Activated CD4-positive, alpha-beta T cell treated with anti-CD3 and anti-CD28 coated beads, Interleukin-2, amount 50 U/mL, for 16 hours (primary cell): ENCODE measurements around the gene CERK.
A peak's percentile ranks its signal among the peaks of the same experiment; 100 is the strongest.

ENCODE experiments used
- DNase-seq: peaks from one replicate; pipeline ENCODE4 v3.0.0-alpha.2; 2020

CERK gene

DNA sequence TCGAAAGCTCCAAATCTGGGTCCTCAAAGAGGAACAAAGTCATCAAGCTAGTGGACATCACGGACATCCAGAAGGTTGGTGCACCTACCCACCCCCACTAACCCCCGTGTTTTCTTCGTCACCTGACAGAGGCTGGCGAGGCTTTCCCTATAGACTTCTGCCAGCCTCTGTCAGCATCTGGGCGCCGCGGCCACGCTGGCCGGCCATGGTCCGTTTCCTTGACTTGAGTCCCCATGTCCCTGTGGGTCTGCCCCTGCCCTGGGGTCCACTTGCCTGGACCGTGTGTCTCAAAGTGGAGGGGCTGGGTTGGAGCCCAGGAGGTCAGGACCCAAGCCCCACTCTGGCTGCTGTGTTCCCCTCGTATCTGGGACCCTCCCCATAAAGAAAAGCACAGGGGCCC is 62.6 kb downstream of the CERK start:
- no peak for DNase-seq

- DNase-seq, result no peak
Measured at GRCh38 chr22:46674906-46675305, 63.1 kb downstream of the CERK start.

- DNase-seq, result peak; percentile 88
Measured at GRCh38 chr22:46674367-46674781, 63.7 kb downstream of the CERK start.

DNA sequence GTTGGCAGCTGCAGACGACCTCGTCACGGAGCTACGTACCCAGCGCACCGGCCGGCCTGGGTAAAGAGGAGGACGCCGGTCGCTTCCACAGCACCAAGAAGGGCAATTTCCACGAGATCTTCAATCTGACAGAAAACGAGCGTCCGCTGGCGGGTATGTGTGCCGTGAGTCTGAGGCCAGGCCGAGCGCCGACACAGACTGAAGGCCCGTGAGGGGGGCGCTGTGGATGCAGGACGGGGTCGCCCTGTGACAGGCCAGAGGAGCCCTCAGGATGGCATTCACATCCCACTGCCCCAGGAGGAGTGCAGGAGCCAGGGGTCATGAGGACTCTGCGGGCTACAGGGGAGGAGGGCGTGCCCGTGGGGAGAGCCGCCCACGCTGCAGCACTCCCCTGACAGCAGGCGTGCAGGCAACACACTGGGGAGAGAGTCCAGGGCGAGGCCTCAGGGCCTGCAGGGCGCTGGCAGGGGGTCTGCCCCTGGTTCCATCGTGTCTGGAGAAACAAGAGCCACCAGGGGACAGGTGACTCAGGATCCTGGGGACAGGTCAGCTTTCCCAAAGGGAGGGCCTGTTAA is 64.3 kb downstream of the CERK start:
- DNase-seq, result no peak

DNA sequence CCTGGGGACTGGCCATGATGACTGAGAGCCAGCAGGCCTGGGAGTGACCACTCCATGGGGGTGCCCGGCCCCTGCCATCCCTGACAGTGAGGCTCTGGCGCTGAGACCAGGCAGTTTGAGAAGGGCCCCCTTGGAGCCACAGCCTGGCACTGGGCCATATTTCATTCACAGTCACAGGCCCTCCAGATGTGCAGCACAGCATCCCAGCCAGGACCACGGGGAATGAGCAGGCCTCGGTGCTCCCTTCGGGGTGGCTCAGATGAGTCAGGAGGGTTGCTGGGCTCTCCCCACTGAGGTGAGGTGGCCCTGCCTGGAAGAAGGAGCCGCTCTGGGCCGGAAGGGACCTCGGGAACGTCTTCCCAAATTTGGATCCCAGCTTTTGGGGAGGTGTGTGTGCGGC is 64.8 kb downstream of the CERK start:
- DNase-seq, result no peak

- DNase-seq, result no peak
Measured at GRCh38 chr22:46672731-46673130, 65.3 kb downstream of the CERK start.

- DNase-seq, result no peak
Measured at GRCh38 chr22:46671824-46672432, 66.1 kb downstream of the CERK start.

GRCh38 chr22:46669201-46669600 is 68.9 kb downstream of the CERK start:
- no peak for DNase-seq

GRCh38 chr22:46668116-46668515 is 69.9 kb downstream of the CERK start:
- DNase-seq, result no peak

DNA sequence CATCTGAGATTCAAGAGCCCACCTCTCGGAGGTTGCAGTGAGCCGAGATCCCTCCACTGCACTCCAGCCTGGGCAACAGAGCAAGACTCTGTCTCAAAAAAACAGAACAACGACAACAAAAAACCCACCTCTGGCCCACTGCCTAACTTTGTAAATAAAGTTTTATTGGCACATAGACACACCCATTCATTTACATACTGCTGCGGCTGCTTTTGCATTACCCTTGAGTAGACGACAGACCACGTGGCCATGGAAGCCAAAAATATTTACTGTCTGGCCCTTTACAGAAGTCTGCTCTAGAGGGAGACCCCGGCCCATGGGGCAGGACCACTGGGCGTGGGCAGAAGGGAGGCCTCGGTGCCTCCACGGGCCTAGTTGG is 70.8 kb downstream of the CERK start:
- DNase-seq, result no peak

DNA sequence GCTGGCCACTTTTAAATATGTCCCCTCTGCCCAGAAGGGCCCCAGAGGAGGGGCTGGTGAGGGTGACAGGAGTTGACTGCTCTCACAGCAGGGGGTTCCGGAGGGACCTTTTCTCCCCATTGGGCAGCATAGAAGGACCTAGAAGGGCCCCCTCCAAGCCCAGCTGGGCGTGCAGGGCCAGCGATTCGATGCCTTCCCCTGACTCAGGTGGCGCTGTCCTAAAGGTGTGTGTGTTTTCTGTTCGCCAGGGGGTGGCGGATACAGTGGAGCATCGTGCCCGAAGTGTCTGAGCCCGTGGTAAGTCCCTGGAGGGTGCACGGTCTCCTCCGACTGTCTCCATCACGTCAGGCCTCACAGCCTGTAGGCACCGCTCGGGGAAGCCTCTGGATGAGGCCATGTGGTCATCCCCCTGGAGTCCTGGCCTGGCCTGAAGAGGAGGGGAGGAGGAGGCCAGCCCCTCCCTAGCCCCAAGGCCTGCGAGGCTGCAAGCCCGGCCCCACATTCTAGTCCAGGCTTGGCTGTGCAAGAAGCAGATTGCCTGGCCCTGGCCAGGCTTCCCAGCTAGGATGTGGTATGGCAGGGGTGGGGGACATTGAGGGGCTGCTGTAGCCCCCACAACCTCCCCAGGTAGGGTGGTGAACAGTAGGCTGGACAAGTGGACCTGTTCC is 71.3 kb downstream of the CERK start:
- DNase-seq, result no peak

DNA sequence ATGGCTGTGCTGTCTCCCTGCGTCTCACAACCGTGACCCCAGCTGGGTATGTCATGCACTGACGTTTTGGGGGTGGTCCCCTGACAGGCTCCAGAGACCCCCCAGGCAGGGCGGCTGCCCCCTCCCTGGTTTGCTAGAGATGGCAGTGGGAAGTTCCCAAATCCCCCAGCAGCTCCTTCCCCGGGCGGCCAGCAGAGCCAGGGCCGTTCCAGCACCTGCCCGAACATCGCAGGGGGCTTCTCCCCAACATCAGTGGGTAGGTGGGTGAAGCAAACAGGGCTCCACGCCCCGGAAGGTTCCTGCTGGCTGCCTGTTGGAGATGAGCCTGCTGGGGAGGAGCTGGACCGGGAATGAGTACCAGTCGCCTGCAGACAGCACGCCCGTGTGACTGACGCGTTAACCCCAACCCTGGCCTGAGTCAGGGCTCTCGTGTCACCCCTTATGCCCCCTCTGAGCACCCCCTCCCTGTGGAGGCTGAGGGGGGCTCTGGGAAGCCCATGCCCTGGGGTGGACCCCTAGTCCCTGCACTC is 72.2 kb downstream of the CERK start:
- no peak for DNase-seq

GRCh38 chr22:46665151-46665695 is 72.8 kb downstream of the CERK start:
- DNase-seq, result no peak

- DNase-seq, result no peak
Measured at GRCh38 chr22:46664301-46664855, 73.7 kb downstream of the CERK start.

DNA sequence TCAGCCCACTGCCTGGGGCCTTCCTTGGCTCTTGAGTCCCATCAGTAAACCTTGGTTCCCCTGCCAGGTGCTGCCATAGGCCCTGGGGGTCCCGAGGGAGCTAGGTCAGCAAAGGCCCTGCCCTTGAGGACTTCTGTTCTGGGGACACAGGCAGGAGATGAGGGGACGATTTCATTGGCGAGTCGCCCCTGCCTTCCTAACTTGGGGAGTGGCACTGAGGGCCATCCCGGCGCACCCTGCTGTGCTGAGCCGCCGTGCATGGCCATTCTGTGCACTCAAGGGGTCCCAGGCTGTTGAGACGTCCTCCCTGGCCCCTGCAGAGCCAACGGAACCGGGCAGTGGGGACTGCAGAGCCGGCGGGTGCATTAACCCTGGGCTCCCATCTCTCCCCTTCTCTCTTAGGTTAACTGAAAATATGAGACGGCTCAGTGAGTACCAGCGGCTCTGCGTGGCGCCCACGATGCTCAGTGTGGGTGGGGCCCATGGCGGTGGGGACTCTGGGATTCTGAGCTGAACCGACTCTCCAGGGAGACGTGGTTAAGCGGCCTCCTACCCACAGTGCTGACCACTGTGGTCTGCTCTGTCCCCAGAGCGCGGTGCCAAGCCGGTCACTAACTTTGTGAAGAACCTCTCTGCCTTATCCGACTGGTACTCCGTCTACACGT is 74.5 kb downstream of the CERK start:
- DNase-seq, result no peak

DNA sequence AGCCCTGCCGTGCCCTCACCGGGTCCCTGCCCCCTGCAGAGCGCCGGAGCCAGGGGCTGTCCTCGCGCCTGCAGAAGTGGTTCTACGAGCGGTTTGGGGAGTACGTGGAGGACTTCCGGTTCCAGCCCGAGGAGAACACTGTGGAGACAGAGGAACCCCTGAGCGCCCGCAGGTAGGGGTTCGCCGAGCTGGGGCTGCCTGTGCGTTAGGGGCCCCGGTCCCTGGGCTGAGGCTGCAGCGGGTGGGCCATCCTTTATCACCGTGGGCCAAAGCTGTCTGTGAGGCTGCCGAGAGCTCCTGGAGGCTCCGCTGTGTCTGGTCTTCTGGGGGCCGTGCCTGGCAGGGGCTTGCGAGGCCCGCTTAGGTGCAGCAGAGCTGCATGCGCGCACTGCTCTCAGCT is 75.1 kb downstream of the CERK start:
- DNase-seq, result no peak

DNA sequence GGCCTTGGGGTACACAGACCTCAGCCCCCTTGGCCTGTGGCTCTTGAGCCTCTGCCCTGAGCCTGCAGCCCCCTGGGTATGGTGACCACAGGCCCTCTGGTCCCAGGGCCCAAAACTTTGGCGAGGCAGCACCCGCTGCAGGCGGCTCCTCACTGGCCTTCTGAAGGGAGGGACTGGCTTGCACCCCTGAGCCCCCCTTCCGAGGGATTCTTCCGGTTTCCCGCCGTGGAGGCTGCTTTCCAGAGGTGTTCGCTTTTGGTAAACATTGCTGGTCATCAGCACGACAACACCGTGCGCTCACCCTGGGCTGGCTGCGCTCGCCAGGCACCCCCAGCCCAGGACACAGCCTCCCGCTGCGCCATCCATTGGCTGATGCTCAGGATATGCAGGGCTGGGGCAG is 75.8 kb downstream of the CERK start:
- DNase-seq, result no peak

- DNase-seq, result peak; percentile 58
Measured at GRCh38 chr22:46661221-46661851, 76.7 kb downstream of the CERK start.

- no peak for DNase-seq
Measured at GRCh38 chr22:46660604-46661201, 77.3 kb downstream of the CERK start.

- no peak for DNase-seq
Measured at GRCh38 chr22:46659791-46660186, 78.3 kb downstream of the CERK start.

DNA sequence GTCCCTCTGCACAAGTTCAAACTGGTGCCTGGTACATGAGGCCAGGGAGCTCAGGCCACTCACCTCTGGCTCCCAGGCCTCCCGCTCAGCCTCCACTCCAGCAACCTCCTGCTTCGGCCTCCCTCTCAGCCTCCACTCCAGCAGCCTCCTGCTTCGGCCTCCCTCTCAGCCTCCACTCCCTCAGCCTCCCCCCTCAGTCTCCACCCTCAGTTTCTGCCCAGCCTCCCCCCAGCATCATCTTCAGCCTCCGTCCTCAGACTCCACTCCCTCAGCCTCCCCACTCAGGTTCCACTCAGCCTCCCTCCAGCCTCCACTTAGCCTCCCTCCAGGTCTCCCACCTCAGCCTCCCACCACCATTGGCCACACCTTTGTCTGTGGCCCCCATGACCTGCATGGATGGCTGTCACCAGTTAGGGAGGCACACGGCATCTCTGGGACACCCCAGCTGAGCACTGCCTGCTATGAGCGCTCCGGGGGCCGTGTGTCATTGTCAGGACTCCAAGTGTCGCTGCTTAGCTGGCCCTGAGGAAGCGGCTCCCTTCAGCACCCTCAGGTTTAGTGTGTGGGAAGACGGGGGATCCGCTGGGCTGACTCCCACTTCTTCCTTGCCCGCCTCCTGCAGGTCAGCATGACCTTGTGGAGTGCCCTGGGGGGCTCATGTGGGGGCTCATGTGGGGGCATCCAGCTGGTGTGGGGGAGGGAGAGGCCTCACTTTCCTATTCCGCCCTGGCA is 78.8 kb downstream of the CERK start:
- DNase-seq, result no peak
